Common myeloid progenitor, CD34-positive (primary cell): ENCODE data around the gene RHBDF1.
"Not testable (repeated sequence)": the region's sequence is repeated elsewhere in the genome, so short reads cannot be mapped to it uniquely, and the experiment has no call there.

Experiments used
- CTCF ChIA-PET: fragments of 350-600 bp; sonication (Branson Sonifier 250); formaldehyde crosslinking; loops from one replicate; lab custom pipeline; 2021; ENCODE audit warnings: antibody characterized with exemption; lab: Charles Lee
- POLR2A ChIA-PET: fragments of 350-600 bp; sonication (Branson Sonifier 250); formaldehyde crosslinking; loops from one replicate; lab custom pipeline; 2021; ENCODE audit warnings: antibody characterized with exemption; lab: Charles Lee
- DNase-seq, 3 donors: peaks; one replicate each; pipeline versions ENCODE4 v3.0.0 to v3.0.0-alpha.2; 2013
- H3K27ac ChIP-seq, 2 experiments: 1 replicate in 1 of 2; 2 replicates in 1 of 2; pipeline ENCODE4 v1.7.0; 2013; ENCODE audit warnings: inconsistent platforms in 2 of 2, low read length in 2 of 2, mild to moderate bottlenecking in 2 of 2, low read depth in 1 of 2, moderate library complexity in 1 of 2; ENCODE audit not compliant: severe bottlenecking in 2 of 2, insufficient read depth in 1 of 2, poor library complexity in 1 of 2
- H3K27me3 ChIP-seq, 5 experiments: replicated peaks in 2 of 5; 1 replicate in 3 of 5; 2 replicates in 2 of 5; pipeline versions ENCODE4 v1.6.1 to v1.7.0; 2013; ENCODE audit warnings: low read length in 4 of 5, mild to moderate bottlenecking in 2 of 5, moderate library complexity in 2 of 5, inconsistent platforms in 1 of 5; ENCODE audit not compliant: insufficient read depth in 5 of 5, control insufficient read depth in 4 of 5
- H3K36me3 ChIP-seq, 4 experiments: 1 replicate in 2 of 4; 2 replicates in 2 of 4; pipeline versions ENCODE4 v1.6.1 to v1.7.0; 2013; ENCODE audit warnings: low read length in 3 of 4, control low read depth in 1 of 4, mild to moderate bottlenecking in 1 of 4; ENCODE audit not compliant: control insufficient read depth in 4 of 4, insufficient read depth in 4 of 4
- H3K4me1 ChIP-seq, 4 experiments: 1 replicate in 3 of 4; 2 replicates in 1 of 4; pipeline versions ENCODE4 v1.6.1 to v1.7.1; 2013; ENCODE audit warnings: low read length in 3 of 4, mild to moderate bottlenecking in 3 of 4, control low read depth in 1 of 4, inconsistent platforms in 1 of 4, moderate library complexity in 1 of 4; ENCODE audit not compliant: control insufficient read depth in 4 of 4, insufficient read depth in 4 of 4; ENCODE audit errors: control extremely low read depth in 1 of 4
- H3K4me3 ChIP-seq, 7 experiments: 1 replicate in 4 of 7; 2 replicates in 3 of 7; pipeline versions ENCODE4 v1.5.1 to v1.7.0; 2013; ENCODE audit warnings: mild to moderate bottlenecking in 7 of 7, low read length in 6 of 7, moderate library complexity in 6 of 7, inconsistent platforms in 2 of 7, low read depth in 2 of 7, control low read depth in 1 of 7; ENCODE audit not compliant: insufficient read depth in 4 of 7, control insufficient read depth in 1 of 7; ENCODE audit errors: extremely low read depth in 1 of 7
- H3K9me3 ChIP-seq, 5 experiments: 1 replicate in 4 of 5; 2 replicates in 1 of 5; pipeline versions ENCODE4 v1.6.1 to v1.7.1; 2013; ENCODE audit warnings: low read length in 4 of 5, mild to moderate bottlenecking in 2 of 5, inconsistent platforms in 1 of 5, low read depth in 1 of 5, moderate library complexity in 1 of 5; ENCODE audit not compliant: control insufficient read depth in 4 of 5, insufficient read depth in 2 of 5; ENCODE audit errors: control extremely low read depth in 1 of 5
- WGBS: methylation state at CpG from one replicate; pipeline ENCODE4 v1.1.5; 2013; ENCODE audit not compliant: insufficient coverage; 5-methylcytosine and 5-hydroxymethylcytosine counted together

RHBDF1 gene

DNA sequence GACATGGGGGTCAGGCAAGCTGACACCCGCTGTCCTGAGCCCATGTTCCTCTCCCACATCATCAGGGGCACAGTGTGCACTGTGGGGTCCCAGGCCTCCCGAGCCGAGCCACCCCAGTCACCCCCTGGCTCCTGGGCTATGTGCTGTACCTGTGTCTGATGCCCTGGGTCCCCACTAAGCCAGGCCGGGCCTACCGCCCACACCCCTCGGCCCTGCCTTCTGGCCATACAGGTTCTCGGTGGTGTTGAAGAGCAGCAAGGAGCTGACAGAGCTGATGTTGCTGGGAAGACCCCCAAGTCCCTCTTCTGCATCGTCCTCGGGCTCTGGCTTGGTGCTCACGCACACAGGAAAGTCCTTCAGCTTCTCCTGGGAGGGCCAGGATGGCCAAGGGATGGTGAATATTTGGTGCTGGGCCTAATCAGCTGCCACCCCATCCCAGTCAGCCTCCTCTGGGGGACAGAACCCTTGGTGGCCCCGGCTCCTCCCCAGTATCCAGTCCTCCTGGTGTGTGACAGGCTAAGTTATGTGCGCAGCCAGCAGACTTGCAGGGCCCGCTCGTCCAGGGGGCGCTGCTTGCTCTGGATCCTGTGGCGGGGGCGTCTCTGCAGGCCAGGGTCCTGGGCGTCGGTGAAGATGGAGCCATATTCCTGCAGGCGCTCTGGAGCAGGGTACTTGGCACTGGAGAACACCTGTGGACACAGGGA, 55.2 kb downstream of the RHBDF1 start:
- WGBS: 79% methylated on average over 4 of the region's 20 CpGs
- H3K36me3 ChIP-seq, H3K27me3 ChIP-seq, H3K4me3 ChIP-seq, POLR2A ChIA-PET, H3K9me3 ChIP-seq, CTCF ChIA-PET, H3K4me1 ChIP-seq, H3K27ac ChIP-seq, DNase-seq: not testable (repeated sequence)

DNA sequence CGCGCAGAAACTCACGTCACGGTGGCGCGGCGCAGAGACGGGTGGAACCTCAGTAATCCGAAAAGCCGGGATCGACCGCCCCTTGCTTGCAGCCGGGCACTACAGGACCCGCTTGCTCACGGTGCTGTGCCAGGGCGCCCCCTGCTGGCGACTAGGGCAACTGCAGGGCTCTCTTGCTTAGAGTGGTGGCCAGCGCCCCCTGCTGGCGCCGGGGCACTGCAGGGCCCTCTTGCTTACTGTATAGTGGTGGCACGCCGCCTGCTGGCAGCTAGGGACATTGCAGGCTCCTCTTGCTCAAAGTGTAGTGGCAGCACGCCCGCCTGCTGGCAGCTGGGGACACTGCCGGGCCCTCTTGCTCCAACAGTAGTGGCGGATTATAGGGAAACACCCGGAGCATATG, 61.7 kb downstream of the RHBDF1 start:
- POLR2A ChIA-PET, H3K27ac ChIP-seq, H3K4me3 ChIP-seq, H3K36me3 ChIP-seq, H3K4me1 ChIP-seq, H3K27me3 ChIP-seq, DNase-seq, CTCF ChIA-PET, H3K9me3 ChIP-seq: not testable (repeated sequence)
- 13% methylated on average over 3 of the region's 27 CpGs for WGBS

DNA sequence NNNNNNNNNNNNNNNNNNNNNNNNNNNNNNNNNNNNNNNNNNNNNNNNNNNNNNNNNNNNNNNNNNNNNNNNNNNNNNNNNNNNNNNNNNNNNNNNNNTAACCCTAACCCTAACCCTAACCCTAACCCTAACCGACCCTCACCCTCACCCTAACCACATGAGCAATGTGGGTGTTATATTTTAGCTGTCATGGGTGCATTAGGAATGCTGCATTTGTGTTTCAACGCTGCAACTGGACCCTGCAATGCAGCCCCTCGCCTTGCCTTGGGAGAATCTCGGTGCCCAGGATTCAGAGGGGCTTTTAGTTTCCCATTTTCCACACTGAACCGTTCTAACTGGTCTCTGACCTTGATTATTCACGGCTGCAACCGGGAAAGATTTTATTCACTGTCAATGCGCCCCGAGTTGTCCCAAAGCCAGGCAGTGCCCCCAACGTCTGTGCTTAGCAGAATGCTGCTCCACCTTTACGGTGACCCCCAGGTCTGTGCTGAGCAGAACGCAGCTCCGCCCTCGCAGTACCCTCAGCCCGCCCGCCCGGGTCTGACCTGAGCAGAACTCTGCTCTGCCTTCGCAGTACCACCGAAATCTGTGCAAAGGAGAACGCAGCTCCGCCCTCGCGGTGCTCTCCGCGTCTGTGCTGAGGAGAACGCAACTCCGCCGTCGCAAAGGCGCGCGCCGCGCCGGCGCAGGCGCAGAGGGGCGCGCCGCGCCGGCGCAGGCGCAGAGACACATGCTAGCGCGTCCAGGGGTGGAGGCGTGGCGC, 62.3 kb downstream of the RHBDF1 start:
- Histone ChIP-seq H3K27me3 (no peaks in the 10 kb centered on the region), H3K4me1 (peaks cover 0 to 3% (median 0%) of the 10 kb centered on the region in 4 experiments), H3K4me3 (peak overlapping the region in 2 of 7 experiments; percentile 7 to 19), H3K36me3 (no peaks in the 10 kb centered on the region), H3K27ac (no peak overlapping the region), H3K9me3 (no peaks in the 10 kb centered on the region)
- ChIA-PET CTCF (no interaction called here), POLR2A (no interaction called here)
- WGBS: 86% methylated on average over 22 of the region's 48 CpGs
- DNase-seq: peak in 2 of 3 donors; percentile 55 to 60
